Endothelial cell of umbilical vein (primary cell): ENCODE results near the gene CFHR2. TPM values are rescaled to one million over a fixed set of nuclear protein-coding genes. Genes with fewer than 3 reads are reported as not detected.
"Not testable (repeated sequence)": the region's sequence is repeated elsewhere in the genome, so short reads cannot be mapped to it uniquely, and the experiment has no call there.

Experiments used
- Bru-seq: library from RNA; stranded (reverse); fragments of 400-500 nt; gene quantifications from one replicate; lab custom pipeline; 2021; lab: Mats Ljungman, UMichigan
- BruChase-seq, 2 experiments: library from RNA; stranded (reverse); fragments of 400-500 nt; gene quantifications; one replicate each; lab custom pipeline; 2021; lab: Mats Ljungman, UMichigan
- BruUV-seq: library from RNA; stranded (reverse); fragments of 400-500 nt; replicated peaks from 2 replicates; lab custom pipeline; 2021; lab: Mats Ljungman, UMichigan
- CTCF ChIA-PET: fragments of 300-600, 350-600 bp; sonication (Branson Sonifier 250); formaldehyde crosslinking; loops from one replicate; lab custom pipeline; 2021; ENCODE audit warnings: antibody characterized with exemption, inconsistent platforms; lab: Charles Lee
- POLR2A ChIA-PET: fragments of 300-600, 350-600 bp; sonication (Branson Sonifier 250); formaldehyde crosslinking; loops from one replicate; lab custom pipeline; 2021; ENCODE audit warnings: antibody characterized with exemption, inconsistent platforms; lab: Charles Lee
- DNase-seq: peaks from one replicate; pipeline ENCODE4 v3.0.0-alpha.2; 2011; ENCODE audit warnings: low read depth, low spot score
- FAIRE-seq: peaks from 2 replicates; lab custom pipeline; 2011; peaks lifted over from hg19 to GRCh38; lab: Jason Lieb, UNC
- H2AFZ ChIP-seq: 2 replicates; pipeline ENCODE4 v1.6.0; 2012; ENCODE audit warnings: low read depth, low read length, control low read depth, inconsistent platforms
- H3K27ac ChIP-seq: 2 replicates; pipeline ENCODE4 v1.5.1; 2011; ENCODE audit warnings: low read depth, mild to moderate bottlenecking, control low read depth, low read length, moderate library complexity; ENCODE audit not compliant: insufficient read depth
- H3K27me3 ChIP-seq, 2 experiments: 2 replicates each; pipeline versions ENCODE4 v1.6.0 to v1.6.1; 2011; ENCODE audit warnings: low read length in 2 of 2, mixed read lengths in 1 of 2; ENCODE audit not compliant: control insufficient read depth in 2 of 2, insufficient read depth in 2 of 2
- H3K36me3 ChIP-seq, 2 experiments: 2 replicates in 1 of 2; 3 replicates in 1 of 2; pipeline ENCODE4 v1.5.1; 2011; ENCODE audit warnings: low read length in 2 of 2, mild to moderate bottlenecking in 1 of 2, moderate library complexity in 1 of 2; ENCODE audit not compliant: control insufficient read depth in 2 of 2, insufficient read depth in 2 of 2; ENCODE audit errors: extremely low read depth in 1 of 2
- H3K4me1 ChIP-seq: 3 replicates; pipeline ENCODE4 v1.5.1; 2011; ENCODE audit warnings: mild to moderate bottlenecking, low read length; ENCODE audit not compliant: control insufficient read depth, insufficient read depth; ENCODE audit errors: extremely low read depth
- H3K4me2 ChIP-seq: 2 replicates; pipeline ENCODE4 v1.6.1; 2011; ENCODE audit warnings: low read length, control low read depth, mixed read lengths; ENCODE audit not compliant: insufficient read depth
- H3K4me3 ChIP-seq, 3 experiments: fragments of 200-600 bp in 1 of 3; sonication (generic), shearing (Covaris generic) in 1 of 3; replicated peaks in 1 of 3; 2 replicates each; pipeline ENCODE4 v1.5.1; 2011 to 2016; ENCODE audit warnings: control low read depth in 3 of 3, low read length in 3 of 3, mild to moderate bottlenecking in 2 of 3, inconsistent platforms in 1 of 3, low read depth in 1 of 3, moderate library complexity in 1 of 3; ENCODE audit not compliant: insufficient read depth in 1 of 3
- H3K79me2 ChIP-seq: 2 replicates; pipeline ENCODE4 v1.6.0; 2012; ENCODE audit warnings: low read length, inconsistent platforms; ENCODE audit not compliant: control insufficient read depth, insufficient read depth
- H3K9ac ChIP-seq: replicated peaks from 2 replicates; pipeline ENCODE3; 2011; ENCODE audit warnings: low read length, control low read depth; ENCODE audit not compliant: insufficient read depth; ENCODE audit errors: extremely low read depth
- H3K9me1 ChIP-seq: replicated peaks from 3 replicates; pipeline ENCODE4 v1.6.0; 2011; ENCODE audit warnings: mild to moderate bottlenecking, low read length; ENCODE audit not compliant: control insufficient read depth, insufficient read depth; ENCODE audit errors: extremely low read depth
- H3K9me3 ChIP-seq: replicated peaks from 2 replicates; pipeline ENCODE4 v1.5.1; 2012; ENCODE audit warnings: low read length, inconsistent platforms; ENCODE audit not compliant: control insufficient read depth, insufficient read depth
- H4K20me1 ChIP-seq: replicated peaks from 2 replicates; pipeline ENCODE3; 2011; ENCODE audit warnings: mild to moderate bottlenecking, low read length; ENCODE audit not compliant: control insufficient read depth, insufficient read depth; ENCODE audit errors: extremely low read depth
- CTCF ChIP-seq, 2 donors: IDR thresholded peaks; 1 replicate in 1 of 2; 2 replicates in 1 of 2; pipeline ENCODE4 v1.5.1; 2011; ENCODE audit warnings: low read length in 2 of 2, mild to moderate bottlenecking in 2 of 2, moderate library complexity in 2 of 2, control low read depth in 1 of 2, inconsistent platforms in 1 of 2, low read depth in 1 of 2; ENCODE audit not compliant: insufficient read depth in 1 of 2; ENCODE audit errors: extremely low read depth in 1 of 2
- EZH2 ChIP-seq: IDR thresholded peaks from 2 replicates; pipeline ENCODE4 v1.6.1; 2012; ENCODE audit warnings: borderline replicate concordance, low read depth, mild to moderate bottlenecking, moderate library complexity, low read length, inconsistent platforms; ENCODE audit not compliant: severe bottlenecking
- FOS ChIP-seq: IDR thresholded peaks from 2 replicates; pipeline ENCODE4 v1.6.1; 2011; ENCODE audit warnings: mild to moderate bottlenecking, low read length, moderate library complexity, borderline replicate concordance; ENCODE audit not compliant: insufficient read depth
- GATA2 ChIP-seq: IDR thresholded peaks from 2 replicates; pipeline ENCODE4 v1.7.0; 2011; ENCODE audit warnings: low read depth, mild to moderate bottlenecking, moderate library complexity, mixed read lengths, low read length; ENCODE audit not compliant: insufficient read length, insufficient read depth
- JUN ChIP-seq: IDR thresholded peaks from 2 replicates; pipeline ENCODE4 v1.6.1; 2011; ENCODE audit warnings: borderline replicate concordance, low read depth; ENCODE audit not compliant: insufficient read length, insufficient read depth
- MAX ChIP-seq: IDR thresholded peaks from 2 replicates; pipeline ENCODE4 v1.6.1; 2011; ENCODE audit not compliant: insufficient read depth, insufficient read length
- MYC ChIP-seq: IDR thresholded peaks from one replicate; pipeline ENCODE4 v1.6.1; 2011; ENCODE audit warnings: mild to moderate bottlenecking, low read depth, low read length
- POLR2A ChIP-seq: IDR thresholded peaks from 2 replicates; pipeline ENCODE4 v1.6.1; 2012; ENCODE audit warnings: low read depth, mild to moderate bottlenecking, control low read depth, low read length
- POLR2AphosphoS5 ChIP-seq: IDR thresholded peaks from 2 replicates; pipeline ENCODE4 v1.6.1; 2012; ENCODE audit warnings: low read depth, mild to moderate bottlenecking, control low read depth, low read length, moderate library complexity; ENCODE audit not compliant: insufficient read depth
- dilution Hi-C: fragments of 300-500 bp; cut with MboI; formaldehyde crosslinking; loops from one replicate; pipeline ENCODE4 v1.15.0; 2019; ENCODE audit warnings: low sequenced_read_pairs; ENCODE audit not compliant: extremely low pct_ligation_motif_present
- intact Hi-C: fragments of 100-400 bp; cut with micrococcal nuclease; formaldehyde crosslinking; loops from one replicate; pipeline ENCODE4 v1.10.0; 2022
- long read RNA-seq: library from polyadenylated mRNA; stranded (forward); transcript quantifications from one replicate; pipeline ENCODE4 v2.0.0, GENCODE V29; 2021
- polyA minus RNA-seq, 3 experiments: library from RNA; depleted of rRNA, polyadenylated mRNA; stranded (reverse); fragments of >200 nt; gene quantifications; 1 replicate in 1 of 3; 2 replicates in 2 of 3; pipeline ENCODE4 v1.2.3, GENCODE V29; 2011
- polyA plus RNA-seq, 4 experiments: library from polyadenylated mRNA; depleted of rRNA in 3 of 4; stranded (reverse) in 3 of 4; unstranded in 1 of 4; fragments of >200 nt; gene quantifications; 2 replicates each; pipeline versions ENCODE4 v1.2.1 to v1.2.3, GENCODE V29; 2011 to 2012; ENCODE audit warnings: missing spikeins in 1 of 4
- total RNA-seq: library from RNA; stranded (reverse); gene quantifications from 2 replicates; pipeline ENCODE4 v1.2.3, GENCODE V29; 2021

CFHR2 gene
- total RNA-seq (not detected in 2 replicates), polyA plus RNA-seq (not detected in 2 replicates), polyA minus RNA-seq (not detected in 2 replicates), Bru-seq, nascent RNA (not detected), BruChase-seq, experiment 1, labeled RNA remaining after a 6-hour chase (not detected), BruChase-seq, experiment 2, labeled RNA remaining after a 2-hour chase (not detected)
- polyA plus RNA-seq (2011; cell fraction: cytosol; rRNA removed) = not detected in 2 replicates
- polyA plus RNA-seq (2011; cell fraction: nucleus; rRNA removed) = not detected in 2 replicates
- polyA plus RNA-seq (2012) = not detected in 2 replicates
- polyA minus RNA-seq (2011; cell fraction: cytosol; rRNA and poly(A)+ RNA removed) = not detected
- not detected in 2 replicates for polyA minus RNA-seq (2011; cell fraction: nucleus; rRNA and poly(A)+ RNA removed)
- long read RNA-seq = 0 reads

- H3K9me3 ChIP-seq, dilution Hi-C loops, H3K9ac ChIP-seq, H3K4me1 ChIP-seq, FAIRE-seq, H4K20me1 ChIP-seq, H3K27ac ChIP-seq, DNase-seq, CTCF ChIA-PET, H2AFZ ChIP-seq, H3K79me2 ChIP-seq, H3K4me3 ChIP-seq, BruUV-seq, H3K36me3 ChIP-seq, intact Hi-C loops, POLR2A ChIA-PET, H3K4me2 ChIP-seq, H3K27me3 ChIP-seq, H3K9me1 ChIP-seq: not testable (repeated sequence)
Observed at GRCh38 chr1:196943568-196943967, at the start of gene CFHR2. Gene CFHR2 (plus strand): TSS chr1:196943738. CDS start chr1:196943881, 143 bp downstream.

- Histone ChIP-seq H3K4me3 (no peak overlapping the region), H3K9me1 (no peaks in the 10 kb centered on the region), H3K79me2 (no peaks in the 10 kb centered on the region), H3K4me2 (no peak overlapping the region), H3K27me3 (peaks cover 5 to 7% of the 10 kb centered on the region in 2 experiments), H3K36me3 (no peaks in the 10 kb centered on the region), H3K9ac (no peak overlapping the region), H3K9me3 (no peaks in the 10 kb centered on the region), H3K27ac (no peak overlapping the region), H4K20me1 (no peaks in the 10 kb centered on the region), H2AFZ (no peak overlapping the region), H3K4me1 (no peaks in the 10 kb centered on the region)
- dilution Hi-C loops = no loop called here
- ChIA-PET POLR2A (no interaction called here), CTCF (no interaction called here)
- DNase-seq (no peak), FAIRE-seq (no peak)
- intact Hi-C loops = no loop called here
- no peak for TF ChIP-seq GATA2
- TF ChIP-seq FOS = no peak
- TF ChIP-seq JUN = no peak
- TF ChIP-seq POLR2A = no peak
- TF ChIP-seq MAX = no peak
- TF ChIP-seq POLR2AphosphoS5 = no peak
- no peak for TF ChIP-seq CTCF (IDR thresholded peaks at IDR 0.05; ENCODE audit: extremely low read depth in 1 of 2, insufficient read depth in 1 of 2, low read depth in 1 of 2, low read length in 2 of 2)
- TF ChIP-seq MYC = no peak
- no peak for TF ChIP-seq EZH2
- BruUV-seq = no TSS peak
Observed at GRCh38 chr1:196896355-196896754, 47.2 kb upstream of the CFHR2 start.
